Ascending aorta (tissue), 2 donors: ENCODE data around the gene PDGFB. TPM values are rescaled to one million over a fixed set of nuclear protein-coding genes. Genes with fewer than 3 reads are reported as not detected.

Experiments used
- DNase-seq, 2 donors: peaks; one replicate each; pipeline ENCODE4 v3.0.0-alpha.2; 2019; ENCODE audit warnings: low spot score in 2 of 2
- H3K27ac ChIP-seq, 2 donors: fragments of 200-600 bp; sonication (generic); one replicate each; pipeline ENCODE4 v1.5.1; 2016 to 2017; ENCODE audit warnings: mild to moderate bottlenecking in 1 of 2
- H3K27me3 ChIP-seq: fragments of 200-600 bp; sonication (generic); one replicate; pipeline ENCODE4 v1.5.1; 2017
- H3K36me3 ChIP-seq, 2 donors: fragments of 200-600 bp; sonication (generic); one replicate each; pipeline ENCODE4 v1.5.1; 2016
- H3K4me1 ChIP-seq, 2 donors: fragments of 200-600 bp; sonication (generic); one replicate each; pipeline ENCODE4 v1.5.1; 2016 to 2017; ENCODE audit warnings: mild to moderate bottlenecking in 1 of 2
- H3K4me3 ChIP-seq, 2 donors: fragments of 200-600 bp; sonication (generic); one replicate each; pipeline ENCODE4 v1.5.1; 2016 to 2017; ENCODE audit warnings: mild to moderate bottlenecking in 1 of 2
- H3K9me3 ChIP-seq, 2 donors: fragments of 200-600 bp; sonication (generic); one replicate each; pipeline ENCODE4 v1.5.1; 2016
- intact Hi-C: fragments of 100-400 bp; cut with DNase I; formaldehyde crosslinking; loops from one replicate; pipeline ENCODE4 v1.15.1; 2023
- total RNA-seq: library from RNA; depleted of rRNA; stranded (reverse); fragments of >200 nt; gene quantifications from one replicate; pipeline ENCODE4 v1.1.0, GENCODE V29; 2016
- TF ChIP-seq, protein P1 (sequence below), 3 experiments: fragments of 200-600 bp in 2 of 3; fragments of 450-650 bp in 1 of 3; sonication (generic) in 2 of 3; IDR thresholded peaks; one replicate each; pipeline ENCODE4 v1.5.1; 2016 to 2019; ENCODE audit warnings: antibody characterized with exemption in 3 of 3, mild to moderate bottlenecking in 1 of 3, moderate library complexity in 1 of 3

The PDGFB gene
- total RNA-seq, 1 donor from 2014 or later: 8.9 TPM

DNA sequence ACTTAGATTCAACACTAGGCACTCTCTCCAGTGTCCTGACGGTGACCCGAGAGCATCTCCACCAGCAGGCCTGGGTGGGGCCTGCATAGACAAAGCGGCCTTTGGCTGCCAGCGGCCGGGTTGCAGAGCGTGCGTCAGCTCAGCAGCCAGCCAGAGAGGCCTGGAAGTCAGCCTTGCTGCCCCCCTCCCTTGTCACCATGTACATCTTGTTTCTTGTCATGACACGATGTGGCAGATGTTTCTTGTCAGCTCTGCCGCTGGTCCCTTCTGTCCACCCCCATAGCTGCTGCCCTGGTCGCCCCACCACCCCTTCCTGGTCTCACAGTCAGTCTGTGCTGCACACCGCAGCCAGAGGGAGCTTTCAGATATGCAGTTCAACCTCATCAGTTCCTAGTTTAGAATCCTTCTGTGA lies 59.2 kb downstream of the PDGFB start:
- Histone ChIP-seq H3K4me1 (no peaks in the 10 kb centered on the region), H3K4me3 (no peak overlapping the region), H3K9me3 (peaks cover 0 to 5% of the 10 kb centered on the region in 2 donors), H3K36me3 (no peaks in the 10 kb centered on the region), H3K27ac (peak overlapping the region in 1 of 2 donors; percentile 45), H3K27me3 (no peaks in the 10 kb centered on the region)
- peak in 1 of 2 donors; percentile 65 for DNase-seq
- TF ChIP-seq, protein P1, sequence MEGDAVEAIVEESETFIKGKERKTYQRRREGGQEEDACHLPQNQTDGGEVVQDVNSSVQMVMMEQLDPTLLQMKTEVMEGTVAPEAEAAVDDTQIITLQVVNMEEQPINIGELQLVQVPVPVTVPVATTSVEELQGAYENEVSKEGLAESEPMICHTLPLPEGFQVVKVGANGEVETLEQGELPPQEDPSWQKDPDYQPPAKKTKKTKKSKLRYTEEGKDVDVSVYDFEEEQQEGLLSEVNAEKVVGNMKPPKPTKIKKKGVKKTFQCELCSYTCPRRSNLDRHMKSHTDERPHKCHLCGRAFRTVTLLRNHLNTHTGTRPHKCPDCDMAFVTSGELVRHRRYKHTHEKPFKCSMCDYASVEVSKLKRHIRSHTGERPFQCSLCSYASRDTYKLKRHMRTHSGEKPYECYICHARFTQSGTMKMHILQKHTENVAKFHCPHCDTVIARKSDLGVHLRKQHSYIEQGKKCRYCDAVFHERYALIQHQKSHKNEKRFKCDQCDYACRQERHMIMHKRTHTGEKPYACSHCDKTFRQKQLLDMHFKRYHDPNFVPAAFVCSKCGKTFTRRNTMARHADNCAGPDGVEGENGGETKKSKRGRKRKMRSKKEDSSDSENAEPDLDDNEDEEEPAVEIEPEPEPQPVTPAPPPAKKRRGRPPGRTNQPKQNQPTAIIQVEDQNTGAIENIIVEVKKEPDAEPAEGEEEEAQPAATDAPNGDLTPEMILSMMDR (IDR thresholded peaks at IDR 0.05): no peak
- intact Hi-C loops: no loop called here

DNA sequence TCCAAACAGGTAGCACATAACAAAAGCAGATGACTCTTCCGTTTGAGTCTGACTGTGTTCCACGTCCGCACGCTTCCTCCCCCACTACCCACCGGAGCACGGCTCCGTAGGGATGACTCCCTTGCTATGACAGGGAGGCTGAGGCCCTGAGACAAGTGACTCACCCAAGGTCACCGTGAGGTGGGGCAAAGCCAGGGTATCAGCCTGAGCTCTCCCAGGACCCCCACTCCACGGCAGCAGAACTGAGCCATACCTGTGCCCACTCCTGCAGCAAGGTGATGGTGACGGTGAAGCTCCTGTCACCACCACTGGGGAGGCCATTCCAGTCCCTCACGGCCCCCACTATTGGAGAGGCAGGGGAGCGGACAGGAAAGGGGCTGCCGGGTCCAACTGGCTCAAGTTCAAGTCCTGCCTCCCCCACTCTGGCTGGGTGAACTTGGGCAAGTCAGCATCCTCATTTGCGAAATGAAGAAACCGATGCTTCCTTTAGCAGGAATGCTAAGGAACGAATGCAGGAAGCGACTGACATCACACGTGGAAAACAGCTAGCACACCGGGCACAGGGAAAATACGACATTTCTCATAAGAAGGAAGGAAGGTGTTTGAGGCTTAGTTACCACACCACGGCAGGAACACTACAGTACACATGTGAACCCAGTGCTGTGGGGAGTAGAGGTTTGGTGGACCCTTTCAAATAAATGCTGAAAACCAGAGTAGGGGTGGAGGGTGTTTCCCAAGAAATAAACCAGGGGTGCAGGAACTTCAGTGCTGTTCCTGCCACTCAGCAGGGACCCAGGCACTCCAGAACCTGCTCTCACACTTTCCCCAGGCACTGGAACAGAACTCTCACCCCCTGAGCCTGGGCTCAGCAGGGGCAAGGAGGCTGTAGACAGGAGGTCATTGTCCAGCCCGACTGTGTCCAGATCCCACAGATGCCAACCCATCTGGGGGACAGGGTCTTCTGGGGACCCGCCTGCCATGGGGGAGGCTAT lies 59.9 kb downstream of the PDGFB start:
- Histone ChIP-seq H3K4me1 (no peaks in the 10 kb centered on the region), H3K4me3 (no peak overlapping the region), H3K27me3 (no peaks in the 10 kb centered on the region), H3K9me3 (peaks cover 0 to 5% of the 10 kb centered on the region in 2 donors), H3K36me3 (no peaks in the 10 kb centered on the region), H3K27ac (peak overlapping the region in 1 of 2 donors; percentile 45)
- intact Hi-C loops: no loop called here
- DNase-seq: peak in 1 of 2 donors; percentile 46
- TF ChIP-seq, protein P1 (IDR thresholded peaks at IDR 0.05): no peak

GRCh38 chr22:39183991-39184585 lies 60.7 kb downstream of the PDGFB start:
- peaks cover 0 to 5% of the 10 kb centered on the region in 2 donors for H3K9me3 ChIP-seq
- H3K27me3 ChIP-seq: no peaks in the 10 kb centered on the region
- TF ChIP-seq, protein P1 (IDR thresholded peaks at IDR 0.05): no peak
- H3K4me1 ChIP-seq: no peaks in the 10 kb centered on the region
- DNase-seq: peak in 1 of 2 donors; percentile 50
- H3K36me3 ChIP-seq: no peaks in the 10 kb centered on the region
- H3K27ac ChIP-seq: no peak overlapping the region
- H3K4me3 ChIP-seq: no peak overlapping the region
- intact Hi-C loops: no loop called here

DNA sequence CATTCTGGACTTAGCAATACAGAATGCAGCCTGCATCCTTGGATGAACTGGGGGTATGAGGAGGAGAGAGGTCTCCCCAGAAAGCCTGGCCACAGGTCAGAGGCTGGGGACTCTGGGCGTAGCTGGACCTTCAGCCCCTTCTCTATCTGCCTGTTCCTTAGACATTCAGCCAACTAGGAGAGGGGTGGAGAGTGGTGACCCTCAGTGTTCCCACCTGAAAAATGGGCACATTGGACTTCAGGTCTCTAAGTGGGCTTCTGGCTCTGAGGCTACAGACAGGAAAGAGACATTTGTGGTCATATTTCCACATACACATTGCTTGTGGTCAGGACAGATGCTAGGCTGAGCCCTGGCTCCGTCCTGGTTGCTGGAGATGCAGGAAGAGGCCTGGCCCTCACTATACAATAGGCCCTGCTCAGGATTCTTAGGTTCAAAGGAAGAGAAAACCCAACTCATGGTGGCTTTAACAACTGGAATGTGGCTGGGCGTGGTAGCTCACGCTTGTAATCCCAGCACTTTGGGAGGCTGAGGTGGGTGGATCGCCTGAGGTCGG lies 62.2 kb downstream of the PDGFB start:
- intact Hi-C loops: no loop called here
- peak in 1 of 2 donors; percentile 56 for DNase-seq
- Histone ChIP-seq H3K27me3 (no peaks in the 10 kb centered on the region), H3K4me3 (no peak overlapping the region), H3K9me3 (peaks cover 0 to 5% of the 10 kb centered on the region in 2 donors), H3K4me1 (no peaks in the 10 kb centered on the region), H3K36me3 (no peaks in the 10 kb centered on the region), H3K27ac (no peak overlapping the region)
- TF ChIP-seq, protein P1 (IDR thresholded peaks at IDR 0.05): no peak

- intact Hi-C loops: no loop called here
- no peak for DNase-seq
- peaks cover 0 to 5% of the 10 kb centered on the region in 2 donors for H3K9me3 ChIP-seq
- TF ChIP-seq, protein P1 (IDR thresholded peaks at IDR 0.05): no peak
- H3K4me1 ChIP-seq: no peaks in the 10 kb centered on the region
- H3K4me3 ChIP-seq: no peak overlapping the region
- H3K27ac ChIP-seq: no peak overlapping the region
- H3K27me3 ChIP-seq: no peaks in the 10 kb centered on the region
- no peaks in the 10 kb centered on the region for H3K36me3 ChIP-seq
Measured at GRCh38 chr22:39181778-39182177, 63.0 kb downstream of the PDGFB start.
